ENCODE data around the gene PCBP3.
"Not testable (repeated sequence)": the region's sequence is repeated elsewhere in the genome, so short reads cannot be mapped to it uniquely, and the experiment has no call there.

The PCBP3 gene

GRCh38 chr21:45792682-45793383 is 149.3 kb downstream of the PCBP3 start:
- no peak for DNase-seq

GRCh38 chr21:45794027-45794426 is 150.5 kb downstream of the PCBP3 start:
- DNase-seq = no peak

DNA sequence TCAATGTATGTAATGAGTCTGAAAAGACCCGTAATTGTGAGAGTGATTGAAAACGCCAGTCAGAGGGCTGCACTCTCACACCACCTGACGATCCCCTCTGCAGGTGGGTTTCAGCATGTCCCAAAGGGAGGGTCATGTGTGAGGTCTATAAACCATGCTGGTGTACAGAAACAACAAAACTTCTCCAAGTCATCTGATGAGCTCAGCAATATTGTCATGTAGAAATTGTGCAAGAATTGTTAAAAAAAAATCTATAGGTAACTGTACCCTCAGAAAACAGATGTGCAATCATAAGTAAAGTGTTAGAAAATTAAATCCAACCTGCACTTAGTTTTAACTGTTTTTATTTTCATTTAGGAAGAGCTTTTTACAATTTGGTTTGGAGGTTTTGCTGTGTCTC is 152.5 kb downstream of the PCBP3 start:
- no peak for DNase-seq

- DNase-seq = no peak
Measured at GRCh38 chr21:45797338-45797737, 153.8 kb downstream of the PCBP3 start.

GRCh38 chr21:45799765-45800338 is 156.3 kb downstream of the PCBP3 start:
- no peak for DNase-seq

- no peak for DNase-seq
Measured at GRCh38 chr21:45800339-45801080, 157.0 kb downstream of the PCBP3 start.

GRCh38 chr21:45801129-45801964 is 157.8 kb downstream of the PCBP3 start:
- no peak for DNase-seq

DNA sequence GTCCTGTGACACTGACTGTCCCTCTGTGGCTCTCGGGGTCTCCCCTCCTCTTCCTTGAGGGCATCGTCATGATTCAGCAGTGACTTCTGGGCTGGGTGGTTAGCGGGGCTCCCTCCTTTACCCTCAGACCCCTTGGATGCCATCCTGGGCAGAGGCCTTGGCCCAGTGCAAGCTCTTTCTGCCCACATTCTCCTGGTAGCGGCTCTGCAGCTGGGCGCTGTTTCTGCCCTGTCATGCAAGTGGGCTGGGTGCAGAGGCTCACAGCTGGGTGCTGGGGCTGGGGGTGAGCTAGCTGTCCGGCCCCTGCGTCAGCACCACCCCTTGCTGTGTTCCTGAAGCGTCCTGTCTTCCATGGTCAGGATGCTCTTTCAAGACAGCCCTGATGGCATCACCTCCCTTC is 158.5 kb downstream of the PCBP3 start:
- DNase-seq = no peak

DNA sequence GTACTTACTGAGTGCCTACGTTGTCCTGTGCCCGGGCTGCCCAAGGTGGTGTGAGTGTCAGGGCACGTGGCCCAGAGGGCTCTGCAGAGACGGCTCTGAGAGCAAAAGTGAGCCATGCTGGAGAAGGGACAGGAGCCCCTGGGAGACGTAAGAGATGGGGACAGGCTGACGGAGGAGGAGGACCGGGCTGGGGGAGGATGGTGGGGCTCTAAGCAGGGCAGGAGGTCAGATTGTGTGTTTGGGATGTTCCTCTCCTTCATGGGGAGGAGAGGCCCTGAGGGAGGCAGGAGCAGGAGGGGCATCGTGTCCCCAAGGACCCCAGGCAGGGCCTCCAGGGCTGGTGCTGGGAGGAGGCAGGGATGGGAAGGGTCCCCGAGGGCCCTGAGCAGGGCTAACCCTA is 158.9 kb downstream of the PCBP3 start:
- no peak for DNase-seq

DNA sequence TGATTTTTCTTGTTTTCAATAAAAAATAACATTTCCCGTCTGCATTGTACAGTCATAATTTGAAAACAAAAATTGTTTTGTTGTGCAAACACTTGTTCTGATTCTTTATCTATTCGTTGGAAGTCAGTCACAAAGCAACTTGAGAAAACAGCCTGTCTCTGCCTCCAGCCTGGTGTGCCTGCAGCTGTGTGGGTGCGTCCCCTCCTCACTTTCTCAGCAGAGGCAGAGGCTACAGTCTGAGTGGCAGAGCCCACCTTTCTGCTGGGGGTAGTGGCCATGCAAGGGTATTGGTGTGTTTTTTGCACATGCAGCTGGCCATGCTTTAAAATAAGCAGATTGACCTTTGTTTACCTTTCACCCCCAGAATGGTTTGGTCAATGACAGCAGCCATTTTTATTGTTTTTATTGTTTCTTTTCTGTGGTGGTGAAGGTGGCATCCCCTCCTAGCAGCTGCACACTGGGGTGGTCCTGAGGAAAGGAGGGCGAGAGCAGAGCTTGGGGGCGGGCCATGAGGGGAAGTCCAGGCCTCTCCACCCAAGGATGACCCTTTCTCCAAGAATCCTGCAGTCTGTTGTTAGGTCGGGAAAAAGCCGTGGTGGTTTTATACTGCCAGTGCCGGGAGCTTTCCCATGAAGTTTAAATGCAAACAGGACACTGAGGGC is 159.6 kb downstream of the PCBP3 start:
- no peak for DNase-seq

GRCh38 chr21:45803618-45804340 is 160.3 kb downstream of the PCBP3 start:
- DNase-seq = no peak

DNA sequence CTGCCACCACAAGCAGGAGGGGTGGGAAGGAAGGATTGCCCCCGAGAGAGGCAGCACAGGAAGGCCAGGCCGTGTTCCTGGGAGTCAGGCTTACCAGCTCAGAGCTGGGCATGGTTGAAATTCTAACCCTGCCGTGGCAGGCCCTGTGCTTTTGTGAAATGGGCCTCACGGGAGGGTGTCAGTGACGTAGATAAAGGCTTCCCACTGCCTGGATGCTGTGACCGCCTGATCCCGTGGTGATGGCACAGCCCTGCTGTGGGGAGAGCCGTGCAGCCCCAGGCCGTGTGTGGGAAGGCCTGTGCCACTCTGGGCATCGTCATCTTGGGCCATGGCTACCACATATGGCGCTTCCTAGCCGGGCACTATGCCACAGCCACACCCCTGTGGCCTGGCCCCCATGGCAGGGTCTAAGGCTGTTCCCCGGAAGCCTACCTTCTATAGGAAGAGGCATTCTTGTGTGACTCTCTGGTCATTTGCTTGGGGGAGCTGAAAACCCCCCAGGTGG is 161.3 kb downstream of the PCBP3 start:
- DNase-seq = no peak

DNA sequence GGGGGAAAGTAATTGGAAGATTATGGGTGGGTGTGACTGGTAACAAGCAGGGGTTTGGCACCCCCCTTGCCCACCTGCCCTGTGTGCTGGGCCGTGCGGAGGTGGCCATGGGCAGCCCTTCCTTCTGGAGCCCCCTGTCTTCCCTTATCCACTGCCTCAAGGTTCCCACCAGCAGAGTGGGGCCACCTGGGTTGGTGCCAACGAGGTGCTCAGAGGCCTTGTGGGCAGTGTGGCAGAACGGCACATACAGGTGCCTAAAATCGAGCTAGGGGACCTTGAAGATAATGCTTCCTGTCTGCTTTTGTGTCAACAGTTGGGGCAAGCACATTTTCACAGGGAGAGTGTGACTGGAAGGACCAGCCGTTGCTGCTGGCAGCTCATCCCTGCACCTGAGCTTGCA is 161.8 kb downstream of the PCBP3 start:
- DNase-seq = no peak

GRCh38 chr21:45806042-45806441 is 162.5 kb downstream of the PCBP3 start:
- DNase-seq = no peak

GRCh38 chr21:45808663-45809062 is 165.1 kb downstream of the PCBP3 start:
- DNase-seq = not testable (repeated sequence)

DNA sequence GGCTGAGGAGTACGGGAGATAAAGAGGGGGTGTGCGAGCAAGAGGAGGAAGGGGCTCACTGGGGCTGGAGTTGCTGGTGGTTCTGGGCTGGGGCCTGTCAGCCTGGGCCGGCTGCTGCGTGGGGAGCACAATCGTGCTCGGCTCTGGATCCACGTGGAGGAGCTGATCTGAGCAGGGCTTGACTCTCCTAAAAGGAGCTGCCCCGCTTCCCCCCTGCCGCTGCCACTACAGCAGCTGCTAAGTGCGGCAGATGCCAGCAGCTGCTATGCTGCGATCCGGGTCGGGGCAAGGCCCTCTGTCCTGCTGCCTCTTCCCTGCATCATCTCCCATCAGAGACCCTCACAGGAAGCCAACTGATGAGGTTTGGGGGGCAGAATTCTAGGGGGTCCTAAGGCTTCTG is 165.9 kb downstream of the PCBP3 start:
- no peak for DNase-seq

DNA sequence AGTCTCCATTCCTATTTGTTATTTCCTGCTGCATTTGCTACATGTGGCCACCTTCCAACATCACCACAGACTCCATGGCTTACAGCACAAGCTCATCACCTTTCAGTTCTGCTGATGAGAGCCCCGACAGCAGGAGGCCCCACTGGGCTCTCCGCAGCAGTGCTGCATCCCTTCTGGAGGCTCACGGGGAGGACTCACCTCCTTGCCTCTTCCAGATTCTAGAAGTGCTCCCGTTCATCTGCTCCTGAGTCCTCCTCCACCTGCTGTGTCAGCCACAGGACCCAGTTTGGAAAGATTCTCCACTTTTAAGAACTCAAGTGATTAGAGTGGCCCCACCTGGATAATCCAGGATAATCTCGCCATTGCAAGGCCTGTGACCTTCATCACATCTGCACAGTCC is 167.6 kb downstream of the PCBP3 start:
- no peak for DNase-seq

DNA sequence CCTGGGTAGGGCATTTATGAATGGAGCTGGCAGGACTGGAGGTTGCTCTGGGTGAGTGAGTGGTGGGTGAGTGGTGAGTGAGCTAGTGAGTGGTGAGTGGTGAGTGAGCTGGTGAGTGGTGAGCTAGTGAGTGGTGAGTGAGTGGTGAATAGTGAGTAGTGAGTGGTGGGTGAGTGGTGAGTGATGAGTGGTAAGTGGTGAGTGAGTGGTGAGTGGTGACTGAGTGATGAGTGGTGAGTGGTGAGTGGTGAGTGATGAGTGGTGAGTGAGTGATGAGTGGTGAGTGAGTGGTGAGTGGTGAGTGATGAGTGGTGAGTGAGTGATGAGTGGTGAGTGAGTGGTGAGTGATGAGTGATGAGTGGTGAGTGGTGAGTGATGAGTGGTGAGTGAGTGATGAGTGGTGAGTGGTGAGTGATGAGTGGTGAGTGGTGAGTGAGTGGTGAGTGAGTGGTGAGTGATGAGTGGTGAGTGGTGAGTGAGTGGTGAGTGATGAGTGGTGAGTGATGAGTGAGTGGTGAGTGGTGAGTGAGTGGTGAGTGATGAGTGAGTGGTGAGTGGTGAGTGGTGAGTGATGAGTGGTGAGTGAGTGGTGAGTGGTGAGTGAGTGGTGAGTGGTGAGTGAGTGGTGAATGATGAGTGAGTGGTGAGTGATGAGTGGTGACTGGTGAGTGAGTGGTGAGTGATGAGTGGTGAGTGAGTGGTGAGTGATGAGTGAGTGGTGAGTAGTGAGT is 170.8 kb downstream of the PCBP3 start:
- DNase-seq = not testable (repeated sequence)

DNA sequence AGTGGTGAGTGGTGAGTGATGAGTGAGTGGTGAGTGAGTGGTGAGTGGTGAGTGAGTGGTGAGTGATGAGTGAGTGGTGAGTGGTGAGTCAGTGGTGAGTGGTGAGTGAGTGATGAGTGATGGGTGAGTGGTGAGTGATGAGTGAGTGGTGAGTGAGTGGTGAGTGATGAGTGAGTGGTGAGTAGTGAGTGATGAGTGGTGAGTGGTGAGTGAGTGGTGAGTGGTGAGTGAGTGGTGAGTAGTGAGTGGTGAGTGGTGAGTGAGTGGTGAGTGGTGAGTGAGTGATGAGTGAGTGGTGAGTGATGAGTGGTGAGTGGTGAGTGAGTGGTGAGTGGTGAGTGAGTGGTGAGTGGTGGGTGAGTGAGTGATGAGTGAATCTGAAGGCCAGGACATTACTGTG is 172.3 kb downstream of the PCBP3 start:
- not testable (repeated sequence) for DNase-seq

DNA sequence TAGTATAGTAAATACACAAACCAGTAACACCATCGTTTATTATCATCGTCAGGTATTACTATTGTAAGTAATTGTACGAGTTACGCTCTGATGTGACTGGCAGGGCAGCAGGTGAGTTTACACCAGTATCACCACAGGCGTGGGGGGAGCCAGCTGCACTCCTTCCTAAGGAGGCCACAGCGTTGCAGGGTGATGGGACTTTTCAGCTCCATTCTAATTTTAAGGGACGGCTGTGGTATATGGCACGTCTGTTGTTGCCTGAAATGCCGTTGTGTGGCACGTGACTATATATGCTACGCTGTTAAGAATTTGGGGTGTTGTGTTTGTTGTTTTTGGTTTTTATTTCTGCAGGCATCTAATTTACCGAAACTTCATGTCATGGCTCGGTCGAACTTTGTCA is 173.3 kb downstream of the PCBP3 start:
- DNase-seq = no peak

- no peak for DNase-seq
Measured at GRCh38 chr21:45817345-45817744, 173.8 kb downstream of the PCBP3 start.
